ENCODE data around the gene TRABD2B.

Gene TRABD2B

GRCh38 chr1:47712596-47713299 lies 284.4 kb downstream of the TRABD2B start:
- DNase-seq, result no peak

GRCh38 chr1:47711848-47712492 lies 285.2 kb downstream of the TRABD2B start:
- DNase-seq, result no peak

GRCh38 chr1:47711184-47711847 lies 285.9 kb downstream of the TRABD2B start:
- no peak for DNase-seq

Measured in cerebellar nuclear complex (tissue), 1 donor.